SH-SY5Y (cell line): Measurements from ENCODE around the gene XG.

Experiments
- GATA2 ChIP-seq: IDR thresholded peaks from 2 replicates; pipeline ENCODE4 v1.6.1; 2011; ENCODE audit warnings: mild to moderate bottlenecking, low read depth, low read length
- GATA3 ChIP-seq: IDR thresholded peaks from 2 replicates; pipeline ENCODE4 v1.6.1; 2011; ENCODE audit warnings: low read depth, mild to moderate bottlenecking, low read length, moderate library complexity

DNA sequence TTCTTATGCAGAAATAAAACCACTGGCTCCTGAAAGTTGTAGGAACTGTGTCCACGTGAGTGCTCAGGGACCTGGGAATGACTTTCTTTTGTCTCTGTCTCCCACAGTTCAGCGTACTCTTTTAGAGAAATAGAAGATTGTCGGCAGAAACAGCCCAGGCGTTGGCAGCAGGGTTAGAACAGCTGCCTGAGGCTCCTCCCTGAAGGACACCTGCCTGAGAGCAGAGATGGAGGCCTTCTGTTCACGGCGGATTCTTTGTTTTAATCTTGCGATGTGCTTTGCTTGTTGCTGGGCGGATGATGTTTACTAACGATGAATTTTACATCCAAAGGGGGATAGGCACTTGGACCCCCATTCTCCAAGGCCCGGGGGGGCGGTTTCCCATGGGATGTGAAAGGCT is 11.2 kb upstream of the XG start:
- TF ChIP-seq GATA2 (no peak), GATA3 (no peak)
